Lung microvascular endothelial cell (primary cell): ENCODE measurements around the gene YPEL2. TPM values are rescaled to one million over a fixed set of nuclear protein-coding genes. Genes with fewer than 3 reads are reported as not detected.

Source experiments
- DNase-seq, 2 donors: peaks; one replicate each; pipeline versions ENCODE4 v3.0.0 to v3.0.0-alpha.2; 2010; ENCODE audit warnings: low read depth in 2 of 2
- total RNA-seq: library from RNA; depleted of rRNA; stranded (reverse); fragments of >200 nt; gene quantifications from 2 replicates; pipeline ENCODE4 v1.2.1, GENCODE V29; 2014

YPEL2 gene
- total RNA-seq, 1 donor from 2014 or later, result 60.9 TPM

DNA sequence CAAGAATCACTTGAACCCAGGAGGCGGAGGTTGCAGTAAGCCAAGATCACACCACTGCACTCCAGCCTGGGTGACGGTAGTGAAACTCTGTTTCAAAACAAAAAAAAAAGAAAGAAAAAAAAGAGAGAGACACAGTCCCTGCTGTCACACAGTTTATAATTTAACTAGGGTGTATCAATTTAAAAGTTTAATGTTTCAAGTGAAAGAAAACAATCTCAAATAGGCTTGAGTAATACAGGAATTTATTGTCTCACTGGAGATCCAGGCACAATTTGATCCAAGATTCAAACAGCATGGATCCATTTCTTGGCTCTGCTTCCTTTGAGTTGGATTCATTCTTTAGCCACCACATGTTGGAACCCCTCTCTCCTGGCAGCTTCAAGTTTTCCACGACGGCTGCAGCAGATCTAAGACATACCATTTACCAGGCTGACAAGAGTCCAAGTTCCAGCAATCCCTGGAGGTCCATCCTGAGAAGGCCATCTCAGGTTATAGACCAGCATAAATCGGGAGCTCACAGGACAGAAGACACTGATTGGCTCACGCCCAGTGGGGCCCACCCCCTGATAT, 97.5 kb downstream of the YPEL2 start:
- DNase-seq, result no peak

DNA sequence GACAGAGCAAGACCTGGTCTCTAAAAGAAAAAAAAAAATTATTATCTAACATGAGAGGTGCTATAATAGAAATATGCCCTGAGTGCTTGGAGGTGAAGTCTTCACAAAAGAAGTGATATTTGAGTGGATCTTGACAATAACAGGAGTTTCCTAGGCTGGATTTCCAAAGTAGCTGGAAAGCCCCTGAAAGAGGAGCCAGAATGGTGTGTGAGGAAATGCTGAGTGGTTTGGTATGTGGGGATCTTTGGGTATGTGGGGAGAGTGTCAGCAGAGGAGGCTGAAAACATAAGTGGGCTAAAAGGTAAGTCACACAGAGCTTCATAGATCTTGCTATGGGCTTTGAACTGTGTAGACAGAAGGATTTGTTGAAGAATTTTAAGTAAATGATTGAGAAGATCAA, 100.1 kb downstream of the YPEL2 start:
- DNase-seq, result peak; percentile 24 to 67

- DNase-seq, result no peak
These were observed 101.2 kb downstream of the YPEL2 start for GRCh38 chr17:59432657-59433056.

DNA sequence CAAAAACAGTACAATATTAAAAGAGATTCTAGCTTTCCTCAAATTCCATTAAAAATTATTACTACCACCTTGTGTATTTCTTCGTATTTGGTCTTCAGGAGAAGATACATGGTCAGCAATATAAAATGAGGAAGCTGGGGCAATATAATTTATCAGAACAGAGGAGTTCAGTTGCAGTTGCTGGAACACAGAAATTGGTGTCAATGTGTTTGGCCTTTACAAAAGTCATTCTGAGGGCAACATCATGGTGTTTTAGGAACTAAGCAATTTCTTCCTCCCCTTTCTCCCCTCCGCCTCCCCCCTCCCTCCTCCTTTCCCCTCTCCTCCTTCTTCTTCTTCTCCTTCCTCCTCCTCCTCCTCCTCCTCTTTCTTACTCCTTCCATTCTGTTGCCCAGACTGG, 102.1 kb downstream of the YPEL2 start:
- no peak for DNase-seq

- no peak for DNase-seq
These were observed 103.0 kb downstream of the YPEL2 start for GRCh38 chr17:59434429-59434828.

GRCh38 chr17:59435238-59435637, 103.8 kb downstream of the YPEL2 start:
- DNase-seq, result peak; percentile 27 to 79

DNA sequence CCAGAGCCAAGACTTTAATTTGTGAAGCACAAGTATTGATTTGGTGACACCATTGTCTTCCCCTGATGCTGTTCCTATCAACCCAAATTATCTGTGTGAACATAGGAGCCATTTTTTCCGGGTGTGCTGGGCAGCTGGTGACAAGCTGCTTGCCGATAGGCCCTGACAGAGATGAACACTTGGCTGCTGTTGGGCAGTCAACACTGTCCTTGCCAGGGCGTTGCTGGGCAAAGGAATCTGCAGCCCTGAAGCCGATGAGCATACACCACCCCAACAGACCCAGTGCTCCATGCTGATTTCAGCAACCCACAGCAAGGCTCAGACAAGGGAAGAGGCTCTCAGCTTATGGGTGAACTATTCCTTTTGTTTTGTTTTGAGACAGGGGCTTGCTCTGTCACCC, 105.4 kb downstream of the YPEL2 start:
- no peak for DNase-seq

DNA sequence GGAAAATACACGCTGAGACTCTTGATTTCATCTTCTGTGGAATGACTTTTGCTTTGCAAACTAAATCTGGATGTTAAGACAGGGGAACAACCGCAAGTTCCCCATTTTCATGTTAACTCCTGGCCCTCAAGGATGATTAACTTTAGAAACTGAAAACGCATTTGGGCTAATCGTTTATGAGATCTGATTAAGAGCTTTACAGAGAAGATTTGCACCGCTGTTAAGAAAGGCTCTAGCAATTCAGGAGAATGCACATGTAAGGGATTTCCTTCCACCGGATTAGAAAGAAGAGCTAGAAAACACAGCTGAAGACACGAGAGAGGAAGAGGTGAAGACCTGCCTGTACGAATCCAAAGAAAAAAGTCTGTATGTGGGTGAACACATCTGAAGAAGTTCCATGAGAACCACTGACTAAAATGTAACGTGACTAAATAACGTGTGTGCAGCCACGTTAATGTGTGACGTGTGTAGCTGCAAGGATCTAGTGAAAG, 106.4 kb downstream of the YPEL2 start:
- DNase-seq, result no peak

DNA sequence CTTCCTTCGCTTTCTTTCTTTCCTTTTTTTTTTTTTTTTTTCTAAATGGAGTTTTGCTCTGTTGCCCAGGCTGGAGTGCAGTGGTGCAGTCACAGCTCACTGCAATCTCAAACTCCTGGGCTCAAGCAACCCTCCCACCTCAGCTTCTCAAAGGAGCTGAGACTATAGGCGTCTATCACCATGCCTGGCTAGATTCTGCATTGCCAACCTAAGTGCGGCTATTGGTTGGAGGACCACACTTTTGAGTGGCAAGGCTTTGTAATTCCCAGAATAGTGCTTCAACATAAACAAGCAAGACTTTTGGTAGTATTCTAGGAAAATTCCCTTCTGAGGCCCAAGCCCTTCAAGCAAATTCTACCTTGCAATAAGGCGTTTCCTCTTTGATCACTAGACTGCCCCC, 107.8 kb downstream of the YPEL2 start:
- DNase-seq, result no peak

DNA sequence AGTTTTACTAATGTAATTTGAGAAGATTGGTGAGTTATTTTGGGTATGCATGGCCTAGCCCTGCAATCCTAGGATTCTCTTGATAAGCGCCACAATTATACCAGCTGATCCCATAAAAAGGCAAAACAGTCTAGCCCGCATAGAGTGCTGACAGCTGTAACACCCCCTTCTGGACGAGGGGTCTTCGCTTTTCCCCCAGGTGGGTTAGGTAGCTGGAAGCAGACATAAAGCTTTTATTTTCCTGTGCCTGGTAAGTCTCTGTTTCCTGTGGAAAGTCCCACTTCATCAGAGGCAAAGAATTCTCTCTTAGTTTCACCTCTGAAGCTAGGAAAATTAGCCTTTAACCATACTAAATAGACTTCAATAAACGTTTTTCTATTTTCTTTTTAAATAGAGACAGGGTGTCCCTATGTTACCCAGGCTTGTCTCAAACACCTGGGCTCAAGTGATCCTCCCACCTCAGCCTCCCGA, 108.3 kb downstream of the YPEL2 start:
- peak; percentile 59 to 64 for DNase-seq

DNA sequence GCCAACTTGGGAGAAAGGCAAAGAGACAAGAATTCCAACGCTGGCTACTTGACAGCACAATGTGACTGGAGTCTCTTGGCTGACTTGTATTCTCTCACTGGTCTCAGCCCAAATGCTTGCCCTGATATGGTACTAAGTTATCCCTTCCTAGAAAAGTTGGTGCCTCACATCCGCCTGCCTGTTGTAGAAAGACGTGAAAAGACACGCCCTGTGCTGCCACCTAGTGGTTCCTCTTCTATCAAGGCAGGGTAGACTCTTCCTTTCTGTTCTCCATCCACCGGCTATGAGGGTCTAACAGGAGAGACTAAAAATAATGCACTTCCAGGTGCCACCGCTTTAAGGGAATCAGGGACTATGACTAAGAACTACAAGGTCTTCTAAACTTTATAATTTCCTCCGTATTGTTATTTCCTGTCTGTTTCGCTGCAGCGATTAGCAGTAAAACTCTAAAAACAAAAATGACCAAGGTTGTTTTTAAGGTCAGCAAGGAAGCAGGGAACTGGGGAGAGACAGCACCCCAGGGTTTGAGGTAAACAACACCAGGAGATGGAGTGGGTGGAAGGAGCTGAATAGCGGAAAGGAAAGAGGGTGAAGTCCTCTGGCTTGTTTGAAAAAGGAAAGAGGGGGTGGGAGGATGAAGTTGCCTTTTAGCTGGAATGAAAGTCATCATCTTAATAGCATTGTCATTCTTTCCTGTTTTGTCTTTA, 109.5 kb downstream of the YPEL2 start:
- peak; percentile 94 for DNase-seq

DNA sequence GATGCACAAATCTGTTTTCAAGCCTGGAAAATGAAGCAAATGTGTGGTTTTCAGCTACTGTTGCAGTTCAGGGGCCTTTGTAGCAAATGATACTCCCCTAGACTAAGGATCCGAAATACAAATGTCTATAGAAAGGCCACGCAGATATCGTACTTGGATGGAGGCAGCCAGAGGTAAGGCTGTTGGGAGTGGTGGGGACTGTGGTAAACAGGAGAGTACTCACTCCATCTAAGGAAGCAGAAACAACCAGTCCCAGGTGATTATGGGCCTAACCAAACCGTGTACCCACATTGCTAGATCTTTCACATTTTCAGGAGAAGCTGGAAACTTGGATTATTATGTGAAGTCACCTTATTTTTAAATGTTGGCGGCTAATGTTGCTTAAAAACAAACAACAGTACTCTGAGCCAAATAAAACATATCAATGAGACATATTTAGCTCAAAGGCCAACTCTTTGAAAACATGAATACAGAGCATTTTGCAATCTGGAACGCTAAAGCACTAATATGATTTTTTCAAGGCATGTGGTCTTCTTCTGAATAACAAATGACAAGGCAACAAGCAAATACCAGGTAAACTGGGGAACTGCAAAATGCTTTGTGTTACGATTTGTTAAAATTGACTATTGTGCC, 110.1 kb downstream of the YPEL2 start:
- DNase-seq, result peak in 1 of 2 donors; percentile 40

DNA sequence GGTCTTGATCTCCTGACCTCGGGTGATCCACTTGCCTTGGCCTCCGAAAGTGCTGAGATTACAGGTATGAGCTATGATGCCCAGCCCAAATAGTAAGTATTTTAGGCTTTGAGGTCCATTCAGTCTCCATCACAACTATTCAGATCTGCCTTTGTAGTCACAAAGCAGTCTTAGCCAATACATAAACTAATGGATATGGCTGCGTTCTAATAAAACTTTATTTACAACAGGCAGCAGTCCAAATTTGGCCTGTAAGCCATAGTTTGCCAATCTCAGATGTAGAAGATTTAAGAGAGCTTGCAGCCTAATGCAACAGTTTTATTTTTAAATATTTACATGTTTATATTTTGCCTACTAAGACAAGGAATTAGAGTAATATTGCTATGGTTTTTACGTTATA, 111.7 kb downstream of the YPEL2 start:
- no peak for DNase-seq

Other genes with a start within 250 kb of the YPEL2 start
- 33.1 and 33.3 TPM in 2 replicates for gene TRIM37, start 224.8 kb upstream of the YPEL2 start, total RNA-seq
- 29.8 and 40.3 TPM in 2 replicates for gene SKA2, start 176.5 kb upstream of the YPEL2 start, total RNA-seq
- 1.2 and 6.3 TPM in 2 replicates for gene PRR11, start 175.9 kb upstream of the YPEL2 start, total RNA-seq
- 17.0 and 30.0 TPM in 2 replicates for gene SMG8, start 121.6 kb upstream of the YPEL2 start, total RNA-seq
- gene GDPD1, start 111.1 kb upstream of the YPEL2 start, total RNA-seq, result 0.79 and 1.1 TPM in 2 replicates
- gene DHX40, start 234.0 kb downstream of the YPEL2 start, total RNA-seq, result 37.1 and 40.1 TPM in 2 replicates